CD4-positive, alpha-beta T cell treated with Interleukin-4 for 4 hours (primary cell): ENCODE measurements around the gene CDC42BPB.
A peak's percentile ranks its signal among the peaks of the same experiment; 100 is the strongest.
"Not testable (repeated sequence)": the region's sequence is repeated elsewhere in the genome, so short reads cannot be mapped to it uniquely, and the experiment has no call there.

Experiments
- DNase-seq: peaks from one replicate; pipeline ENCODE4 v3.0.0-alpha.2; 2020

Gene CDC42BPB

DNA sequence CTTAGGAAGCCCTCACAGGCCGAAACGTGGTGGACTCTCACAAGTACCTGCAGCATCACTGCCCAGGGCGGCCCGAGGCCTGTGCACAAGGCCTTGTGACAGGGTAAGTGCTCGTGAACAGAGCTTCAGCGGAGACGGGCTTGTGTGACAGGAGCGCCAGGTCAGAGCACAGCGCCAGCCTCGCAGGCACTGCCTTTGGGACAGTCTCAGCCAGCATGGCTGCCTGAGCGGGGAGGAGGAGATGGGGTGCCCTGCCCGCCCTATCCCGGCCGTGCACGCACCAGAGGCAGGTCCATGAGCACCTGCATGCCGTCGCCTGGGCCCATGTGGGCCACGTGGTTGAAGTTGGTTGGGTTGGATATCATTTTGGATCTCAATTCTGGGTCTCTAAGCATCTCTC lies 118.0 kb downstream of the CDC42BPB start:
- no peak for DNase-seq

DNA sequence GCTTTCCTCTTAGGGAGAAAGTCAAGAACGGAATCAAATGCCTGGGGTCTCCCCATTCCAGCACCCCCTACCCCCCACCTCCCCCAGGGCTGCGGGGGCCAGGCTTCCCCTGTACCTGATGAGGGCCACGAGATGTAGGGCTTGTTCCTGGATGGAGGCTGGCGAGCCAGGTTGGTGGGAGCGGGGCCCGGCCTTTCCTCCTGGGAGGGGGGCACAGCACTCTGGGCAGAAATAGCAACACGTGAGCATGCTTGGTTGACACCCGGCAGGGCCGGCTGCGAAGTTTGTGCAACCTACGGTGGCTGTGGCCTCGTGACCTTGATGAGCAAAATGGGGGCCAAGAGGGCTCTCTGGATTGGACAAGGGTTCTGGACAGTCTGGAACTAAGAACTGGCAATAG lies 119.2 kb downstream of the CDC42BPB start:
- no peak for DNase-seq

DNA sequence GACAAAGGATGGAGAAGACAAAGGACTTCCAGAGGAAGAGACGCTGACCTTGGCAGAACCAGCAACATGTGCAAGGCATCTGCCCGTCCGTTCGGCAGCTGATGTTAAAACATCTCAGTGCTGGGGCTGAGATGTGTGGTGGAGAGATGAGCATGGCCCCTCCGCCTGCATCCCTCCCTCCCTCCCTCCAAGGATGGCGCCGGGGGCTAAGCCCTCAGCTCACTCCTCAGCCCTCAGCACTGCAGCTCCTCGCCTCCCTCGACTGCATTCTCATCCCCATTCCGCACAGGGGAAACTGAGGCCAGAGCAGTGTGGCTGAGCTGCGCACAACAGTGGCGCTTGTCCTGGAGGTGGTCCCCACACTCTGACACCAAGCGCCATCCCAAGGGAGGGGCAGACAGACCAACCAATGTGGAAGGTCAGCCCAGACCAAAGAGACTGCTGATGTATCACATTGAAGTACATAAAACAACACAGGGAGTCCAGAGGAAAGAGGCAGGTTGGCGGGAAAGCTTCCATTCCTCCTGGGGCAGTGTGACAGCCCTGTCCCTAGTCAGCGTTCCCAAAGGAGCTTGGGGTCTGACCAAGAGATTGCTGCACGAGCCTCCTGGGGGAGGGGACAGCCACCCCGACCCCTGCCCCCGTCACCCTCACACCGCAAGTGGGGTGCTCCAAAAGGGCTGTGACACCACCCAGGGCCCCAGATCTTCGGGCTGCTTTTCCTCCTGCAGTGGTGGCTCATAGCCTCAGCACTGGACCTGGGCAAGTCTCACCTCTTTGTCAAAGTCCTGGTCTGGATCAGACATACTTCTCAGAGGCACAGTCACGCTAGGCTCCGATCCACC lies 119.8 kb downstream of the CDC42BPB start:
- DNase-seq: no peak

DNA sequence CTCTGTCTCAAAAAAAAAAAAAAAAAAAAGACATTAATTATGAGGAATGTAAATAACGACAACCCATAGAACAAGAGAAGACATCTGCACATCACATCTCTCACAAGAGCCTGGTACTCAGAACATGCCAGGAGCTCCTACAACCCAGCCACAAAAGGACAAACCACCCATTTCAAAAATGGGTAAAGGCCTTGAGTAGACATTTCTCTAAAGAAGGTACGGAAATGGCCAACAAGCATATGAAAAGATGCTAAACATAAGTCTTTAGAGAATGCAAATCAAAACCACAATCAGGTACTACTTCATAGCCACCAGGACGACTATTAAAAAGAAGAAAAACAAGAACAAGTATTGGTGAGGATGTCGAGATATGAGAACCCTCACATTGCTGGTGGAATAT lies 121.6 kb downstream of the CDC42BPB start:
- no peak for DNase-seq

DNA sequence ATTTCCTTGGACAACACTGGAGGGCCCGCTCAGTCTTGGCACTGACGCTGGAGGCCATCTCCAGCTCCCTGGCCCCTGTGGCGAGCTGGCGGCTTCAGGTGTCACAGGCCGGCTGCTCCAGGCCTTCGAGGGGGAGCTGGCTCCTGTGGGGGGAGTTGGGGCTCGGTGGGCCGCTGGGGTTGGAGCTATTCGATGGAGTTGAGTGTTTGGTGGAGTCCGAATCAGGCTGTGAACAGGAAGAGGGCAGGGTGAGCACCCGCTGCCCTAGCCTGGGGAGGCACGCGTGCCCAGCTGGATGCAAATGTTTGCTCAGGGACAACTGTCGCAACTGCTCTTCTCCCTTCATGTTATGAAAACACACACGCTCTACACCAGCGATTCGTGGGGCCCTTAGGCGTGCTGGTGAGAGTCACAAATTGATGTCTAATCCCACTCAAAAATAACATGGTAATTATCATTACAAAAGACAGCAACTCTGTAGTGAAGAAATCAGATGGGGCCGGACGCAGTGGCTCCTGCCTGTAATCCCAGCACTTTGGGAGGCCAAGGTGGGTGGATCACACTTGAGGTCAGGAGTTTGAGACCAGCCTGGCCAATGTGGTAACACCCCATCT lies 123.6 kb downstream of the CDC42BPB start:
- no peak for DNase-seq

DNA sequence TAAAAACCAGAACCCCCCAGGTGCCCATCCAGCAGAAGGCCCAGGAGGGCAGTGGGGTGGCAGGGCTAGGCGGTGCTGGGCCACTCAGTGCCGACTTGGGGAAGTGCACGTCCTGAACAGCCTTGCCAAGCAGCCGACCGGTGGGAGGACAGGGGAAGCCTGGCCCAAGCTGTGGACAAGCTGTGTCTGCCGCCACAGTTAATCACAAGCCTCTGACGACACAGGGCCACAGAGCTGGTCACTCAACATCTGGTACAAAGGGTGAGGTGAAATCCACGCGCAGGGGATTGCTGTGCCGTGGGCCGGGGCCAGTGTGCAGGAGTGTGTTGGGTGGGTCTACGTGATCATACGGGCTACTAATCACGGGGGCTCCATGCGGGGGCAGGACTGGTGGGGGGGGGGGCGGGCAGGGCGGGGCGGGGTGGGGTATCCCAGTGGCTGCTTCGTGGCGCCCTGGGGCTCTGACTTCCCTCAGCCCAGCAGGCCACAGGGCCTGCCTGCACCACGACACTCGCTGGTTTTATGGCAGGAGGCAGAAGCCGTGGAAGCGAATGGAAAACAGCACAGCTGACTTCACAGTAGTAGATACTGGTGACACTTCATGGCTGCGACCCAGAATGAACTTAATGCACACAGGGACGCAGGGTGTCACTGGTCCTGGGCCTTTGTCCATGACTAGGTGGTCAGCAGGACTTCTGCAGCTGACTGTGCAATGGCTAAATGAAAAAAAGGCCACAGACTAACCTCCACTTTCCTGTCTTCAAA lies 124.7 kb downstream of the CDC42BPB start:
- DNase-seq: no peak

DNA sequence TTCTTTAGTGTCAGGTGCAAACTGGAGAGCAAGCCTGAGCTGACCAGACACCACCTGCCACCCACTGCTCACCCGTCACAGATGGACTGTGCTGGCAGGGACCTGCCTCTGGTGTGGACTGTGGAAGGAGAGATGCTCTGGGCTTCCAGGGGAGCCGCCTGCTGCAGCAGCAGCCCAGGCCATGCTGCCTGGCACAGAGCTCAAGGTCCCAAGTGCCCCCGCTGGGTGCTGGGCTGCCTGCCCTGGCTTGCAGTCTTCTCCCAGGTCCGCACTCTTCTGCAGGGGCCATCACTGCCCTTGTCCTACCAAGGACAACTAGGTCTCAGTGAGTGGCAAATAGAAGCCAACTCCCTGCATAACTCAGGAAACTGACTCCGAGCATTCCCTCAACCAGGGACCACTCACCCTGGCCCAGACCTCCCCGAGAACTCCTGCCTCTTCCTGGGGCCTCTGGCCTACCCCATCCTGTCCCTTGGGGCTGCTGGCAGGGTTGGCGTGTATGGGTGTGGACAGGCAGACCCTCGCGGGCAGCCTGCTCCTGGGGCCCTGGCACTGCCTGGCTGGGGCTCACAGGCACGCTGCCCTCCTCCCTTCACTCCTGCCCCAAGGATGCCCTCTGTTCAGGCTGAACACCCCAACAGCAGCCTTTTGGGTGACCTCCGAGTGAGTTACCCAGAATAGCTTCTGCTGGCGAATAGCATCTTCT lies 125.6 kb downstream of the CDC42BPB start:
- no peak for DNase-seq

DNA sequence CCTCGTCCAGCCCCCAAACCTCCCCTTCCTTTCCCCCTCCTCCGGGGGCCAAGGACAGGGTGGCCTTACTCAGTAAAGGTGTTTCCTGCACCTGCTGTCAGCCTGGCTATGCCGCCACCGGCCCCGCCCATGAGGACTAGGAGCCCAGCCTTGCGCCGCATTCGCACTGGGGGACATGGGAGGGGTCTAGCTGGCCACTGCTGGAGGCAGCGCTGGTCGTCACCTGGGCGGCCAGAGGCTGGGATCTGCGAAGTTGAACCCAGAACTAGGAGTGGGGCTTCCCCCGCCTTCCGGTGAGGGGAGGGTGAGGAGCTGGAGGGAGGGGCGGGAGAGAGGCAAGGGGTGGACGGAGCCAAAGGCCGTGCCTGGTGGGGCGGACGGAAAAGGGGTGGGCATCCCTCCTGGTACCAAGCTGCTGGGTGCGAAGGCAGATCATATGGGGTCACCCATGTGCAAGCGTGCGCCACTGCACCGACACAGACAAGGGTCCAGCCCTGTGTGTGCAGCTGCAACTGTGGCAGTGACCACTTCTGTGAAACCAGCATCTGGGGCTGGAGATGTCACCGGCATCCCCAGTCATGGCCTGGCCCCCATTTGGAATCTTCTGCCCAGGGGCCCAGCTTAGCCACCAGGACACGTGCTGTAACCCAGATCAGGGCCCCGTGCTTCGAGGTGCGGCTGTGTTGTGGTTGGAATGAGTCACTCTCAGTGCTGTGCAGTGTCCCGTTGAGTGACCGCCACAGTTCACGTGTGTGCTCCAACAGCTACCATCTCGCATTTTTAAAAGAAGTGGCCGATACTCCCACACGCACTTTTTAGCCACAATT lies 126.4 kb downstream of the CDC42BPB start:
- no peak for DNase-seq

DNA sequence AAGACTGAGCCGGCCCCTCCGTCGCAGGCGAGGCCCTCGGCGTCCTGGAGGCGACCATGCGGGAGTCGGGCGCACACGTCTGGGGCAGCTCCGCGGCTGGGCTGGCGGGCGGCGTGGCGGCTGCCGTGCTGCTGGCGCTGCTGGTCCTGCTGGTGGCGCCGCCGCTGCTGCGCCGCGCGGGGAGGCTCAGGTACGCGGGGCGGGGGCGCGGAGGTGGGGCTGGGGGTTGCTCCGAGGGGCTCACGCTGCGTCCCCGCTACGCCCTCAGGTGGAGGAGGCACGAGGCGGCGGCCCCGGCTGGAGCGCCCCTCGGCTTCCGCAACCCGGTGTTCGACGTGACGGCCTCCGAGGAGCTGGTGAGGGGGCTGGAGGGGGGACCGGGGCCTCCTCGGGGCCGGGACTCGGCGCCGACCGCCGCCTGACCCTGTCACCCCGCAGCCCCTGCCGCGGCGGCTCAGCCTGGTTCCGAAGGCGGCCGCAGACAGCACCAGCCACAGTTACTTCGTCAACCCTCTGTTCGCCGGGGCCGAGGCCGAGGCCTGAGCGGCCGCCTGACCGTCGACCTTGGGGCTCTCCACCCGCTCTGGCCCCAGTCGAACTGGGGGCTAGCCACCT lies 127.1 kb downstream of the CDC42BPB start:
- DNase-seq: no peak

DNA sequence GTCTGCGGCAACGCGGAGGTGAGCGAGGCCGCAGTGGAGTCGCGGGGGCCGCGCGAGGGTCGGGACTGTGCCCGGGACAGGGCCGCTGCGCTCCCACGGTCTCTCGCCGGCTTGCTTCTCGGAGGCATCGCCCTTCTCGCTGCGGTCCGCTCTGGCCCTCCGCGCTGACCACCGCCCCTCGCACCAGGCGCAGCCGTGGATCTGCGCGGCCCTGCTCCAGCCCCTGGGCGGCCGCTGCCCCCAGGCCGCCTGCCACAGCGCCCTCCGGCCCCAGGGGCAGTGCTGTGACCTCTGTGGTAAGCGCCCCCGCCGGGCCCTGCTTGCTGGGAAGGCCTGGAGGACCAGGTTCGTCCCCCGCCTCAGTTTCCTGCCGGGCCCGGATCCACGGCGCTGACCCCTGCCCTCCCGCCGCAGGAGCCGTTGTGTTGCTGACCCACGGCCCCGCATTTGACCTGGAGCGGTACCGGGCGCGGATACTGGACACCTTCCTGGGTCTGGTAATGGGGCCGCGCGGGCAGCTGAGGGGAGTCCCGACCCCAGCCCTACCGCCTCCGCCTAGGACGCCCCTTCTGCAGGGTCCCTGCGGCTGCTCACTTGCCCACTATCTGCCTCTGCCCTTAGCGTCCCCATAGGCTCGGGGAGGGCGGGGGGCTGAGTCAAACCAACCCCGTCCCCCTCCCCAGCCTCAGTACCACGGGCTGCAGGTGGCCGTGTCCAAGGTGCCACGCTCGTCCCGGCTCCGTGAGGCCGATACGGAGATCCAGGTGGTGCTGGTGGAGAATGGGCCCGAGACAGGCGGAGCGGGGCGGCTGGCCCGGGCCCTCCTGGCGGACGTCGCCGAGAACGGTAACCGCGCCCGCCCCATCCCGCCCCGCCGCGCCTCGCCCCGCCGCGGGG lies 127.9 kb downstream of the CDC42BPB start:
- DNase-seq: no peak

DNA sequence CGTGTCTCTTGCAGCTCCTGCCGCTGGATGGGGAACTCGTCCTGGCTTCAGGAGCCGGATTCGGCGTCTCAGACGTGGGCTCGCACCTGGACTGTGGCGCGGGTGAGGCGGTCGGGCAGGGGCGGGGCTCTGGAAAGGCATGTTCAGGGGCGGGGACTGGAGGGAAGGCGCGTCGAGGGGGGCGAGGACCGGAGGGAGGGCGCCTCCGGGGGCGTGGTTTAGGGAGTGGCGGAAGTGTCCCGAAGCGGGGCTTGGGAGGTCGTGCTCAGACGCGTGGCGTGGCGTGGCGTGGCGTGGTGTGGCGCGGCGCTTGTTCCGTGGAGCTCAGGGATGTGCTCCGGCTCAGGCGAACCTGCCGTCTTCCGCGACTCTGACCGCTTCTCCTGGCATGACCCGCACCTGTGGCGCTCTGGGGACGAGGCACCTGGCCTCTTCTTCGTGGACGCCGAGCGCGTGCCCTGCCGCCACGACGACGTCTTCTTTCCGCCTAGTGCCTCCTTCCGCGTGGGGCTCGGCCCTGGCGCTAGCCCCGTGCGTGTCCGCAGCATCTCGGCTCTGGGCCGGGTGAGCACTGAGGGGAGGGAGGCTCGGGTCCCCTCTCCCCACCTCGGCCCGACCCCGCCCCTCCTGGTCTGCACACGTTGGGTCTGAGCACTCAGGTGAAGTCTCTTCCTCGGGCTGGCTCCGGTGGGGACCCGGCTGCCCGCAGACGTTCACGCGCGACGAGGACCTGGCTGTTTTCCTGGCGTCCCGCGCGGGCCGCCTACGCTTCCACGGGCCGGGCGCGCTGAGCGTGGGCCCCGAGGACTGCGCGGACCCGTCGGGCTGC lies 128.7 kb downstream of the CDC42BPB start:
- DNase-seq: peak; percentile 72

DNA sequence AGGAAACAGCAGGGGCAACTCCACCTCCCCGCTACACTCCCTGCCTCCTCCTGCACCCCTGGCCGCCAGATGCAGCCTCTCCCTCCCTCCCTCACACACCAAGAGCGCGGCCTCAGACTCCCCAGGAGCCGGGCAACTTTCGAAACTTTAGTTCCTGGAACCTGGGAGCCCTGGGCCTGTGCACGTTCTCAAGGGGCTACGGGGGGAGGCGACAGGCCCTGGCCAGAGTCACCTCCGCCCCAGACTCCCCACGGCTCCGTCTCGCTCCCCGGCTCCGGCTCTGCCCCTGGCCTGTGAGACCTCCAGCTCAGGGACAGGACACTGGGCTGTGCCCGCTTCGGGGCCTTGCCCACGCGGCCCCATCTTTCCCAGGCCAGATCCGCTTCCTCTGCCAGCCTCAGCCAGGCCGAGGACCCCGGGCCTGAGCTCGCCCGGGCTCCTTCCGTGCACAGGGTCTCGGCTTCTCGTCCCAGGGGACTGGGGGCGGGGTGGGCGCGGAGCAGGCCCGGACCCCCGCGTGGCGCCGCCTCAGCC lies 129.4 kb downstream of the CDC42BPB start:
- DNase-seq: no peak

DNA sequence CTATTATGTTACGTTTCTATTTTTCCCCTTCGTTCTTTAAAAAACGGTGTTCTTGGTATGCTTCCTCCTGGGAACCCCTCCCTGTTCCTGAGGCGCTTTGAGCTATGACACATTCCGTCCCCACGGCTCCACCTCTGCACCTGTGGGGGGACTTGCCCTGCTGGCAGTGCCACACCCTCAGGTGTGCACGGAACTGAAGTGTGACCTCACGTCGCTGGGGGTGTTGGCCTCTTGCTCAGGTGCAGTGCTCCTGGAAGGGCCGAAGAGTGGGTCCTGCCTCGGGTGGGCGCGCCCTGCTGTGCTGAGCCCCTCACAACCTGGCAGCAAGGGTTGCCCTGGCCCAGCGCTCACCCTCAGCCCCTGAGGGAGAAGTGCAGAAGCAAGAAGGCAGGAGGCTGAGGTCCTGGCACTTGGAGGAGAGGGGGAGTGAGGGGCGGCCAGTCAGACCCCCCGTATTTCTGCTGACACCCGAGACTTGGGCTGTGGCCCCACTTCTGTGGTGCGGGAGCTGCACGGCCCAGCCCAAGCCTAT lies 129.9 kb downstream of the CDC42BPB start:
- DNase-seq: no peak

DNA sequence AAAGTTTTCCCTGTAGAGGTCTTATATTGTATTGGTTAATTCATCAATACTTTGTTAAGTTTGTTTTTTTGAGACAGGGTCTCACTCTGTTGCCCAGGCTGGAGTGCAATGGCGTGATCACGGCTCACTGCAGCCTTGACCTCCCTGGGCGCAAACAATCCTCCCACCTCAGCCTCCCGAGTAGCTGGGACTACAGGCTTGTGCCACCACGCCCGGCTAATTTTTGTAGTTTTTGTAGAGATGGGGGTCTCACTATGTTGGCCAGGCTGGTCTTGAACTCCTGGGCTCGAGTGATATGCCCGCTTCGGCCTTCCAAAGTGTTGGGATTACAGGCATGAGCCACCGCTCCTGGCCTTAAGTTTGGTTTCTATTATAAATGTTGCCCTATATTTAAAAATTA lies 130.5 kb downstream of the CDC42BPB start:
- DNase-seq: not testable (repeated sequence)

DNA sequence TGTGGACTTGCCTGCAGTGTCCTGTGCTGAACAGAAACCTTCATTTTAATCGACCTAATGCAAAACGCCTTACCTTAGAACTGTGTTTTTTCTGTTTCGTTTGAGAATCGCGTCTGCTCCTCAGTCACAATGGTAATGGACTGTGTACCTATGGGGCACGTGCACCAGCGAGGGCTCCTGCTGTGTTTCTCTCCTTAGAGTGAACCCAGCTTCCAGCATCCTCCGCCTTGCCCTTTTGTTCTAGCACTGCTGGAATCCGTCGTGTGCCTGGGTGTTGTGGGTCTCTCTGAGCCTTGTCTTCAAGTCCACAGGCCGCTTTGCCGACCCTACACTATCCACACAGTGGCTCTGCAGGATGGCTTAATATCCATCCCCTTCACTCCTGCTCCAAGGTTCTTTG lies 131.2 kb downstream of the CDC42BPB start:
- no peak for DNase-seq

DNA sequence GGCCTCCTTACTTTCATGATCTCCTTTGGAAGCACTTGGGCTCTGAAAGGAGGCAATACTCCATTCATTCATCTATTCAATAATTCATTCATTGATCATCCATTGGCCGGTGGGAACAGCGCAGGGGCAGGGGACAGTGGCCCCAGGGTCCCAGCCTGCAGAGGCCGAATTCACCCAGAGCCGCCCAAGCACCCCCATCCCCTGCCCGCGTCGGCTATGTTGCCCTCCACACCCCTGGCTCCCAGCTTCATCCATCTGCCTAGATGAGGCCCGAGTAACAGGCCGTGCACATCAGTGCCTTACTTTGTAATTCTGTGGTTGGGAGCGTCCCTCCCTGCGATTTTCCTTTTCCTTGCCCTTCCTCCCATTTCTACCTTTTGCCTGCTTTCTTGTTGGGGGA lies 131.7 kb downstream of the CDC42BPB start:
- DNase-seq: no peak

DNA sequence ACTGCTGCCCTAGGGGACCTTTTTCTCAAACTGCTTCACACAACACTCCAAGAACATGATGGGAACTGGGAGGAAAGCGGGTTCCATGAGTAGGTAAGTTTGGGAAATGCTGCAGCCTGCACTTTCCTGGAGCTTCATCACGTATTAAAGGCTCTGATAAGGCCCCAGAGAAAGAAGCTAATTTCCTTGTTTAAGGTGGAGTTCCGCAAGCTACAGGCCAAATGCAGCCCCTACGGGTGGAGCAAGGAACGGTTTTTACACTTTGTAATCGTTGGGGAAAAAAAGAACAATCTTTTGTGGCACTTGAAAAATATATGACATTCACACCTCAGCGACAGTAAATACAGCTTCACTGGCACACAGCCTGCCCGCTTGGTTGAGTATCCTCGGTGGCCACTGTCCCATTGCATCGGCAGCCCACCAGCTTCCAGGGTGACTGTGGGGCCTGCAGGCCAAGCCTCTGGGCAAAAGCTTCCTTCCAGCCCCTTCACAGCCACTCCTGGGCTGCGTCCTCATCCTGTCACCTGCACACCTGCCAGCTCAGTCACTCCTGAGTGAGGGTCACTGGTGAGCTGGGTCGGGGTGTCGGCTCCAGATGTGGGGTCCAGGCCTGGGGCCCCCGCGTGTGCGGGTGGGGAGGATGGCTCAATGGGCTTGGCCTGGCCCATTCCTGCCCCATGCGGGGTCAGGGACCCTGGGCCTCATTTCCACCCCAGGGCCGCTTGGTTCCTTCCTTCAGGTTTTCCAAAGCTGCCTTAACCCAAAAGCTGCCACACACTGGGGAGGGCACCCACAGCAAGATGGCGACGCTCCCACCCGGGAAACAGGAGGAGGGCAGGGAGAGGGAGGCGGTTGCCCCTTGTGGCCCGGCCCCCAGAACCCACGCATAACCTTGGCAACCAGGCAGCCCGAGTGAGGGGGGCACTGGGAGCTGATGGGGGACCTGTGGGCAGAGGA lies 132.4 kb downstream of the CDC42BPB start:
- DNase-seq: no peak

DNA sequence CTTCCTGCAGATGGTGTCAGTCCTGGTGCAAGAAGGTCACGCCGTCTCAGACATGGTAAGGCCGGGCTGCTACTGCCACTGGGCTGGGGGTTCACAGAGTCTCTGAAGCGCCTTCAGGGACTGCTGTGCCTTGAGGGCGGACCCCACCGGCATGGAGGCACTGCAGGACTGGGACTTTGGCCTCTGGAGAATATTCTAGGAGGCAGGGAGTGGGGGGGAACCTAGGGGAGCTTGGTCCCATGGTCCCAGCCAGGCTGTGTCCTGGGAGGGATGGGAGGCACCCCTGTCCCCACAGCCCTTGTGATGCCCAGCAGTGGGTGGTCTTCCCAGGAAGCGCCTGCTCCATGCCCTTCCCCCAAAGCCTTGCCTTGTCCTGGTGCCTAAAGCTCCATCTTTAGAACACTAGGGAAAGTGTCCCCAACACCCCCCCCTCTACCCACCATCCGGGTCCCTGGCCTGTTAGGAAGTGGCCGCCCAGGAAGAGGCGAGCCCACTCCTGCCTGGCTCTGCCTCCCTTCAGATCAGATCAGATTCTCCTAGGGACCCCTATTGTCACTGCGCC lies 133.3 kb downstream of the CDC42BPB start:
- no peak for DNase-seq
